ENCODE results near the gene ABCC6. TPM values are rescaled to one million over a fixed set of nuclear protein-coding genes. Genes with fewer than 3 reads are reported as not detected.

The ABCC6 gene
- total RNA-seq, 1 experiment from 2014 or later, result 2.9 TPM

GRCh38 chr16:16141784-16142396, 81.4 kb downstream of the ABCC6 start:
- H3K27me3 ChIP-seq (ENCODE audit: control insufficient read depth, insufficient read depth, low read length), result no peaks in the 10 kb centered on the region
- ChIA-PET POLR2A (no interaction called here), CTCF (no interaction called here)
- no peak for TF ChIP-seq TCF7L2 (IDR thresholded peaks at IDR 0.05; ENCODE audit: low read depth, low read length)
- no peak for TF ChIP-seq SIN3A (IDR thresholded peaks at IDR 0.05; ENCODE audit: borderline replicate concordance, insufficient read depth, low read depth, low read length)
- TF ChIP-seq, protein P1, sequence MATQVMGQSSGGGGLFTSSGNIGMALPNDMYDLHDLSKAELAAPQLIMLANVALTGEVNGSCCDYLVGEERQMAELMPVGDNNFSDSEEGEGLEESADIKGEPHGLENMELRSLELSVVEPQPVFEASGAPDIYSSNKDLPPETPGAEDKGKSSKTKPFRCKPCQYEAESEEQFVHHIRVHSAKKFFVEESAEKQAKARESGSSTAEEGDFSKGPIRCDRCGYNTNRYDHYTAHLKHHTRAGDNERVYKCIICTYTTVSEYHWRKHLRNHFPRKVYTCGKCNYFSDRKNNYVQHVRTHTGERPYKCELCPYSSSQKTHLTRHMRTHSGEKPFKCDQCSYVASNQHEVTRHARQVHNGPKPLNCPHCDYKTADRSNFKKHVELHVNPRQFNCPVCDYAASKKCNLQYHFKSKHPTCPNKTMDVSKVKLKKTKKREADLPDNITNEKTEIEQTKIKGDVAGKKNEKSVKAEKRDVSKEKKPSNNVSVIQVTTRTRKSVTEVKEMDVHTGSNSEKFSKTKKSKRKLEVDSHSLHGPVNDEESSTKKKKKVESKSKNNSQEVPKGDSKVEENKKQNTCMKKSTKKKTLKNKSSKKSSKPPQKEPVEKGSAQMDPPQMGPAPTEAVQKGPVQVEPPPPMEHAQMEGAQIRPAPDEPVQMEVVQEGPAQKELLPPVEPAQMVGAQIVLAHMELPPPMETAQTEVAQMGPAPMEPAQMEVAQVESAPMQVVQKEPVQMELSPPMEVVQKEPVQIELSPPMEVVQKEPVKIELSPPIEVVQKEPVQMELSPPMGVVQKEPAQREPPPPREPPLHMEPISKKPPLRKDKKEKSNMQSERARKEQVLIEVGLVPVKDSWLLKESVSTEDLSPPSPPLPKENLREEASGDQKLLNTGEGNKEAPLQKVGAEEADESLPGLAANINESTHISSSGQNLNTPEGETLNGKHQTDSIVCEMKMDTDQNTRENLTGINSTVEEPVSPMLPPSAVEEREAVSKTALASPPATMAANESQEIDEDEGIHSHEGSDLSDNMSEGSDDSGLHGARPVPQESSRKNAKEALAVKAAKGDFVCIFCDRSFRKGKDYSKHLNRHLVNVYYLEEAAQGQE (IDR thresholded peaks at IDR 0.05; ENCODE audit: insufficient read depth in 1 of 2, low read depth in 2 of 2, low read length in 1 of 2), result no peak
- TF ChIP-seq CTCF (IDR thresholded peaks at IDR 0.05), result no peak
- no peak for TF ChIP-seq POLR2AphosphoS5 (IDR thresholded peaks at IDR 0.05; ENCODE audit: low read depth, low read length)
- no peaks in the 10 kb centered on the region for H3K9me3 ChIP-seq (ENCODE audit: control insufficient read depth, insufficient read depth, low read depth, low read length)
- no TSS peak for BruUV-seq (replicated peaks)
- ATAC-seq (no peak), DNase-seq (ENCODE audit: low read depth, low spot score) (no peak)
- H3K4me1 ChIP-seq (ENCODE audit: control insufficient read depth, insufficient read depth, low read length), result no peaks in the 10 kb centered on the region; the same call in 1 of the 2 replicates
- no peak overlapping the region for H3K4me3 ChIP-seq (ENCODE audit: low read depth in 2 of 2, low read length in 2 of 2)
- no peak overlapping the region for H3K27ac ChIP-seq (ENCODE audit: low read length)
- H3K36me3 ChIP-seq (ENCODE audit: control insufficient read depth, insufficient read depth, low read length), result peaks cover 38% of the 10 kb centered on the region
- intact Hi-C loops (cut with micrococcal nuclease; ENCODE audit: unreplicated experiment) (no loop called here), in situ Hi-C loops (cut with HindIII; ENCODE audit: low pct_unique_long_range_greater_than_20kb, low sequenced_read_pairs) (no loop called here)

DNA sequence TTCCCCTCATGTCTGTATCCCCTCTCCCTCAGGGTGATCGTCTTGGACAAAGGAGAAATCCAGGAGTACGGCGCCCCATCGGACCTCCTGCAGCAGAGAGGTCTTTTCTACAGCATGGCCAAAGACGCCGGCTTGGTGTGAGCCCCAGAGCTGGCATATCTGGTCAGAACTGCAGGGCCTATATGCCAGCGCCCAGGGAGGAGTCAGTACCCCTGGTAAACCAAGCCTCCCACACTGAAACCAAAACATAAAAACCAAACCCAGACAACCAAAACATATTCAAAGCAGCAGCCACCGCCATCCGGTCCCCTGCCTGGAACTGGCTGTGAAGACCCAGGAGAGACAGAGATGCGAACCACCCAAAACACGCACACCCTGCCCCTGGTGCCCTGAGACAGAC, 82.2 kb downstream of the ABCC6 start:
- no peaks in the 10 kb centered on the region for H3K4me1 ChIP-seq (ENCODE audit: control insufficient read depth, insufficient read depth, low read length)
- POLR2A ChIA-PET, result no interaction called here
- H3K27me3 ChIP-seq (ENCODE audit: control insufficient read depth, insufficient read depth, low read length), result no peaks in the 10 kb centered on the region
- H3K4me3 ChIP-seq (ENCODE audit: low read depth in 2 of 2, low read length in 2 of 2), result no peak overlapping the region
- in situ Hi-C loops (cut with HindIII; ENCODE audit: low pct_unique_long_range_greater_than_20kb, low sequenced_read_pairs), result no loop called here
- ATAC-seq (no peak), DNase-seq (ENCODE audit: low read depth, low spot score) (no peak)
- no TSS peak for BruUV-seq (replicated peaks)
- H3K36me3 ChIP-seq (ENCODE audit: control insufficient read depth, insufficient read depth, low read length), result peaks cover 46% of the 10 kb centered on the region
- H3K27ac ChIP-seq (ENCODE audit: low read length), result no peak overlapping the region
- TF ChIP-seq, protein P1 (IDR thresholded peaks at IDR 0.05; ENCODE audit: insufficient read depth in 1 of 2, low read depth in 2 of 2, low read length in 1 of 2), result no peak
- TF ChIP-seq POLR2AphosphoS5 (IDR thresholded peaks at IDR 0.05; ENCODE audit: low read depth, low read length), result no peak
- no peak for TF ChIP-seq TCF7L2 (IDR thresholded peaks at IDR 0.05; ENCODE audit: low read depth, low read length)
- TF ChIP-seq CTCF (IDR thresholded peaks at IDR 0.05), result no peak
- TF ChIP-seq SIN3A (IDR thresholded peaks at IDR 0.05; ENCODE audit: borderline replicate concordance, insufficient read depth, low read depth, low read length), result no peak
- intact Hi-C loops (cut with micrococcal nuclease; ENCODE audit: unreplicated experiment), result no loop called here
- no peaks in the 10 kb centered on the region for H3K9me3 ChIP-seq (ENCODE audit: control insufficient read depth, insufficient read depth, low read depth, low read length)
- CTCF ChIA-PET, result no interaction called here
